OCI-LY3 (cell line): ENCODE results near the gene DRG2.

ENCODE experiments used
- EZH2phosphoT487 ChIP-seq: fragments of 200-600 bp; shearing (Covaris generic); IDR thresholded peaks from 2 replicates; pipeline ENCODE4 v1.6.1; 2018; ENCODE audit warnings: antibody characterized with exemption, mixed run types, low read depth
- TF ChIP-seq, protein P1 (sequence below): fragments of 200-600, 300-600 bp; sonication (generic); IDR thresholded peaks from 2 replicates; pipeline ENCODE4 v1.5.1; 2014; ENCODE audit warnings: antibody characterized with exemption, low read length, low read depth

- TF ChIP-seq, protein P1, sequence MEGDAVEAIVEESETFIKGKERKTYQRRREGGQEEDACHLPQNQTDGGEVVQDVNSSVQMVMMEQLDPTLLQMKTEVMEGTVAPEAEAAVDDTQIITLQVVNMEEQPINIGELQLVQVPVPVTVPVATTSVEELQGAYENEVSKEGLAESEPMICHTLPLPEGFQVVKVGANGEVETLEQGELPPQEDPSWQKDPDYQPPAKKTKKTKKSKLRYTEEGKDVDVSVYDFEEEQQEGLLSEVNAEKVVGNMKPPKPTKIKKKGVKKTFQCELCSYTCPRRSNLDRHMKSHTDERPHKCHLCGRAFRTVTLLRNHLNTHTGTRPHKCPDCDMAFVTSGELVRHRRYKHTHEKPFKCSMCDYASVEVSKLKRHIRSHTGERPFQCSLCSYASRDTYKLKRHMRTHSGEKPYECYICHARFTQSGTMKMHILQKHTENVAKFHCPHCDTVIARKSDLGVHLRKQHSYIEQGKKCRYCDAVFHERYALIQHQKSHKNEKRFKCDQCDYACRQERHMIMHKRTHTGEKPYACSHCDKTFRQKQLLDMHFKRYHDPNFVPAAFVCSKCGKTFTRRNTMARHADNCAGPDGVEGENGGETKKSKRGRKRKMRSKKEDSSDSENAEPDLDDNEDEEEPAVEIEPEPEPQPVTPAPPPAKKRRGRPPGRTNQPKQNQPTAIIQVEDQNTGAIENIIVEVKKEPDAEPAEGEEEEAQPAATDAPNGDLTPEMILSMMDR, result no peak
- TF ChIP-seq EZH2phosphoT487, result no peak
Observed at GRCh38 chr17:18156976-18157280, 69.2 kb downstream of the DRG2 start.
